GM21528 (cell line): Measurements from ENCODE around the gene MICAL3.
"Not testable (repeated sequence)": the region's sequence is repeated elsewhere in the genome, so short reads cannot be mapped to it uniquely, and the experiment has no call there.

ENCODE experiments used
- ATAC-seq: cut with Tn5 transposase; IDR thresholded peaks from one replicate; pipeline ENCODE4 v1.9.1; 2021; ENCODE audit warnings: mild to moderate bottlenecking, moderate library complexity; ENCODE audit not compliant: unreplicated experiment, low FRiP score

MICAL3 gene

GRCh38 chr22:18024276-18024939 is at the start of gene MICAL3:
Gene MICAL3, minus strand, starts transcription at chr22:18024561. Its CDS starts 117,749 bp downstream, at chr22:17906812.
- no peak for ATAC-seq

GRCh38 chr22:18073927-18074326 is 49.6 kb upstream of the MICAL3 start:
- not testable (repeated sequence) for ATAC-seq

GRCh38 chr22:18073467-18073866 is 49.1 kb upstream of the MICAL3 start:
- no peak for ATAC-seq

- ATAC-seq = no peak
These were observed 47.6 kb upstream of the MICAL3 start for GRCh38 chr22:18071968-18072310.

- not testable (repeated sequence) for ATAC-seq
These were observed 47.1 kb upstream of the MICAL3 start for GRCh38 chr22:18071307-18071967.

GRCh38 chr22:18070556-18071306 is 46.4 kb upstream of the MICAL3 start:
- ATAC-seq = no peak

- ATAC-seq = no peak
These were observed 45.7 kb upstream of the MICAL3 start for GRCh38 chr22:18070041-18070440.

GRCh38 chr22:18069041-18069440 is 44.7 kb upstream of the MICAL3 start:
- no peak for ATAC-seq

GRCh38 chr22:18068381-18068988 is 44.1 kb upstream of the MICAL3 start:
- no peak for ATAC-seq

GRCh38 chr22:18067548-18068341 is 43.4 kb upstream of the MICAL3 start:
- no peak for ATAC-seq

- no peak for ATAC-seq
These were observed 42.8 kb upstream of the MICAL3 start for GRCh38 chr22:18067121-18067520.

- ATAC-seq = no peak
These were observed 42.0 kb upstream of the MICAL3 start for GRCh38 chr22:18066181-18066859.

- no peak for ATAC-seq
These were observed 40.9 kb upstream of the MICAL3 start for GRCh38 chr22:18065256-18065655.

- no peak for ATAC-seq
These were observed 40.3 kb upstream of the MICAL3 start for GRCh38 chr22:18064636-18065035.

GRCh38 chr22:18063715-18064114 is 39.4 kb upstream of the MICAL3 start:
- not testable (repeated sequence) for ATAC-seq

- ATAC-seq = no peak
These were observed 38.9 kb upstream of the MICAL3 start for GRCh38 chr22:18063306-18063705.

- no peak for ATAC-seq
These were observed 38.1 kb upstream of the MICAL3 start for GRCh38 chr22:18062421-18062820.

GRCh38 chr22:18060646-18061620 is 36.6 kb upstream of the MICAL3 start:
- no peak for ATAC-seq

GRCh38 chr22:18059991-18060390 is 35.6 kb upstream of the MICAL3 start:
- no peak for ATAC-seq
